Endothelial cell of umbilical vein (primary cell): Measurements from ENCODE around the gene ALK. TPM values are rescaled to one million over a fixed set of nuclear protein-coding genes. Genes with fewer than 3 reads are reported as not detected.

Source experiments
- BruUV-seq: library from RNA; stranded (reverse); fragments of 400-500 nt; replicated peaks from 2 replicates; lab custom pipeline; 2021; lab: Mats Ljungman, UMichigan
- CTCF ChIA-PET: fragments of 300-600, 350-600 bp; sonication (Branson Sonifier 250); formaldehyde crosslinking; loops from one replicate; lab custom pipeline; 2021; ENCODE audit warnings: antibody characterized with exemption, inconsistent platforms; lab: Charles Lee
- POLR2A ChIA-PET: fragments of 300-600, 350-600 bp; sonication (Branson Sonifier 250); formaldehyde crosslinking; loops from one replicate; lab custom pipeline; 2021; ENCODE audit warnings: antibody characterized with exemption, inconsistent platforms; lab: Charles Lee
- DNase-seq: peaks from one replicate; pipeline ENCODE4 v3.0.0-alpha.2; 2011; ENCODE audit warnings: low read depth, low spot score
- FAIRE-seq: peaks from 2 replicates; lab custom pipeline; 2011; peaks lifted over from hg19 to GRCh38; lab: Jason Lieb, UNC
- H2AFZ ChIP-seq: 2 replicates; pipeline ENCODE4 v1.6.0; 2012; ENCODE audit warnings: low read depth, low read length, control low read depth, inconsistent platforms
- H3K27ac ChIP-seq: 2 replicates; pipeline ENCODE4 v1.5.1; 2011; ENCODE audit warnings: low read depth, mild to moderate bottlenecking, control low read depth, low read length, moderate library complexity; ENCODE audit not compliant: insufficient read depth
- H3K27me3 ChIP-seq, 2 experiments: 2 replicates each; pipeline versions ENCODE4 v1.6.0 to v1.6.1; 2011; ENCODE audit warnings: low read length in 2 of 2, mixed read lengths in 1 of 2; ENCODE audit not compliant: control insufficient read depth in 2 of 2, insufficient read depth in 2 of 2
- H3K36me3 ChIP-seq, 2 experiments: 2 replicates in 1 of 2; 3 replicates in 1 of 2; pipeline ENCODE4 v1.5.1; 2011; ENCODE audit warnings: low read length in 2 of 2, mild to moderate bottlenecking in 1 of 2, moderate library complexity in 1 of 2; ENCODE audit not compliant: control insufficient read depth in 2 of 2, insufficient read depth in 2 of 2; ENCODE audit errors: extremely low read depth in 1 of 2
- H3K4me1 ChIP-seq: 3 replicates; pipeline ENCODE4 v1.5.1; 2011; ENCODE audit warnings: mild to moderate bottlenecking, low read length; ENCODE audit not compliant: control insufficient read depth, insufficient read depth; ENCODE audit errors: extremely low read depth
- H3K4me2 ChIP-seq: 2 replicates; pipeline ENCODE4 v1.6.1; 2011; ENCODE audit warnings: low read length, control low read depth, mixed read lengths; ENCODE audit not compliant: insufficient read depth
- H3K4me3 ChIP-seq, 3 experiments: fragments of 200-600 bp in 1 of 3; sonication (generic), shearing (Covaris generic) in 1 of 3; replicated peaks in 1 of 3; 2 replicates each; pipeline ENCODE4 v1.5.1; 2011 to 2016; ENCODE audit warnings: control low read depth in 3 of 3, low read length in 3 of 3, mild to moderate bottlenecking in 2 of 3, inconsistent platforms in 1 of 3, low read depth in 1 of 3, moderate library complexity in 1 of 3; ENCODE audit not compliant: insufficient read depth in 1 of 3
- H3K79me2 ChIP-seq: 2 replicates; pipeline ENCODE4 v1.6.0; 2012; ENCODE audit warnings: low read length, inconsistent platforms; ENCODE audit not compliant: control insufficient read depth, insufficient read depth
- H3K9ac ChIP-seq: replicated peaks from 2 replicates; pipeline ENCODE3; 2011; ENCODE audit warnings: low read length, control low read depth; ENCODE audit not compliant: insufficient read depth; ENCODE audit errors: extremely low read depth
- H3K9me1 ChIP-seq: replicated peaks from 3 replicates; pipeline ENCODE4 v1.6.0; 2011; ENCODE audit warnings: mild to moderate bottlenecking, low read length; ENCODE audit not compliant: control insufficient read depth, insufficient read depth; ENCODE audit errors: extremely low read depth
- H3K9me3 ChIP-seq: replicated peaks from 2 replicates; pipeline ENCODE4 v1.5.1; 2012; ENCODE audit warnings: low read length, inconsistent platforms; ENCODE audit not compliant: control insufficient read depth, insufficient read depth
- H4K20me1 ChIP-seq: replicated peaks from 2 replicates; pipeline ENCODE3; 2011; ENCODE audit warnings: mild to moderate bottlenecking, low read length; ENCODE audit not compliant: control insufficient read depth, insufficient read depth; ENCODE audit errors: extremely low read depth
- CTCF ChIP-seq, 2 donors: IDR thresholded peaks; 1 replicate in 1 of 2; 2 replicates in 1 of 2; pipeline ENCODE4 v1.5.1; 2011; ENCODE audit warnings: low read length in 2 of 2, mild to moderate bottlenecking in 2 of 2, moderate library complexity in 2 of 2, control low read depth in 1 of 2, inconsistent platforms in 1 of 2, low read depth in 1 of 2; ENCODE audit not compliant: insufficient read depth in 1 of 2; ENCODE audit errors: extremely low read depth in 1 of 2
- EZH2 ChIP-seq: IDR thresholded peaks from 2 replicates; pipeline ENCODE4 v1.6.1; 2012; ENCODE audit warnings: borderline replicate concordance, low read depth, mild to moderate bottlenecking, moderate library complexity, low read length, inconsistent platforms; ENCODE audit not compliant: severe bottlenecking
- FOS ChIP-seq: IDR thresholded peaks from 2 replicates; pipeline ENCODE4 v1.6.1; 2011; ENCODE audit warnings: mild to moderate bottlenecking, low read length, moderate library complexity, borderline replicate concordance; ENCODE audit not compliant: insufficient read depth
- GATA2 ChIP-seq: IDR thresholded peaks from 2 replicates; pipeline ENCODE4 v1.7.0; 2011; ENCODE audit warnings: low read depth, mild to moderate bottlenecking, moderate library complexity, mixed read lengths, low read length; ENCODE audit not compliant: insufficient read length, insufficient read depth
- JUN ChIP-seq: IDR thresholded peaks from 2 replicates; pipeline ENCODE4 v1.6.1; 2011; ENCODE audit warnings: borderline replicate concordance, low read depth; ENCODE audit not compliant: insufficient read length, insufficient read depth
- MAX ChIP-seq: IDR thresholded peaks from 2 replicates; pipeline ENCODE4 v1.6.1; 2011; ENCODE audit not compliant: insufficient read depth, insufficient read length
- MYC ChIP-seq: IDR thresholded peaks from one replicate; pipeline ENCODE4 v1.6.1; 2011; ENCODE audit warnings: mild to moderate bottlenecking, low read depth, low read length
- POLR2A ChIP-seq: IDR thresholded peaks from 2 replicates; pipeline ENCODE4 v1.6.1; 2012; ENCODE audit warnings: low read depth, mild to moderate bottlenecking, control low read depth, low read length
- POLR2AphosphoS5 ChIP-seq: IDR thresholded peaks from 2 replicates; pipeline ENCODE4 v1.6.1; 2012; ENCODE audit warnings: low read depth, mild to moderate bottlenecking, control low read depth, low read length, moderate library complexity; ENCODE audit not compliant: insufficient read depth
- dilution Hi-C: fragments of 300-500 bp; cut with MboI; formaldehyde crosslinking; loops from one replicate; pipeline ENCODE4 v1.15.0; 2019; ENCODE audit warnings: low sequenced_read_pairs; ENCODE audit not compliant: extremely low pct_ligation_motif_present
- intact Hi-C: fragments of 100-400 bp; cut with micrococcal nuclease; formaldehyde crosslinking; loops from one replicate; pipeline ENCODE4 v1.10.0; 2022
- polyA plus RNA-seq, 4 experiments: library from polyadenylated mRNA; depleted of rRNA in 3 of 4; stranded (reverse) in 3 of 4; unstranded in 1 of 4; fragments of >200 nt; gene quantifications; 2 replicates each; pipeline versions ENCODE4 v1.2.1 to v1.2.3, GENCODE V29; 2011 to 2012; ENCODE audit warnings: missing spikeins in 1 of 4
- total RNA-seq: library from RNA; stranded (reverse); gene quantifications from 2 replicates; pipeline ENCODE4 v1.2.3, GENCODE V29; 2021

Gene ALK
- total and polyA plus RNA-seq, 2 donors (not counting 3 experiments of a cell fraction or from before 2014, with no cell fraction given) = not detected

- intact Hi-C loops (no loop called here), dilution Hi-C loops (no loop called here)
- CTCF ChIA-PET = no interaction called here
- H4K20me1 ChIP-seq = no peaks in the 10 kb centered on the region
- no peak overlapping the region for H3K4me3 ChIP-seq
- no peak overlapping the region for H3K27ac ChIP-seq
- H3K27me3 ChIP-seq = no peaks in the 10 kb centered on the region
- DNase-seq = no peak
- no peaks in the 10 kb centered on the region for H3K4me1 ChIP-seq
- POLR2A ChIA-PET = no interaction called here
- no peak overlapping the region for H3K4me2 ChIP-seq
- FAIRE-seq = no peak
- no peak overlapping the region for H3K9ac ChIP-seq
- H3K79me2 ChIP-seq = no peaks in the 10 kb centered on the region
- no peaks in the 10 kb centered on the region for H3K9me3 ChIP-seq
- H2AFZ ChIP-seq = no peak overlapping the region
- BruUV-seq = no TSS peak
- TF ChIP-seq GATA2 = no peak
- TF ChIP-seq CTCF (IDR thresholded peaks at IDR 0.05; ENCODE audit: extremely low read depth in 1 of 2, insufficient read depth in 1 of 2, low read depth in 1 of 2, low read length in 2 of 2) = no peak
- no peak for TF ChIP-seq EZH2
- TF ChIP-seq MAX = no peak
- TF ChIP-seq FOS = no peak
- no peak for TF ChIP-seq JUN
- TF ChIP-seq MYC = no peak
- no peak for TF ChIP-seq POLR2AphosphoS5
- no peak for TF ChIP-seq POLR2A
- H3K36me3 ChIP-seq = no peaks in the 10 kb centered on the region
- no peaks in the 10 kb centered on the region for H3K9me1 ChIP-seq
These were observed 466.1 kb downstream of the ALK start for GRCh38 chr2:29455200-29455860.
